Measurements from ENCODE around the gene SYNE2. TPM values are rescaled to one million over a fixed set of nuclear protein-coding genes. Genes with fewer than 3 reads are reported as not detected.

SYNE2 gene
- total and polyA plus RNA-seq, 2 donors = 33.5 to 102 TPM

GRCh38 chr14:64245491-64245890 is 392.7 kb downstream of the SYNE2 start:
- Histone ChIP-seq H3K4me1 (ENCODE audit: insufficient read depth) (no peaks in the 10 kb centered on the region), H3K4me3 (ENCODE audit: low read depth, low read length) (no peak overlapping the region), H3K27ac (ENCODE audit: low read depth) (no peak overlapping the region), H3K36me3 (ENCODE audit: insufficient read depth) (no peaks in the 10 kb centered on the region)
- 93% methylated on average over 4 of the region's 4 CpGs for WGBS
- no peak for DNase-seq (ENCODE audit: extremely low spot score)

DNA sequence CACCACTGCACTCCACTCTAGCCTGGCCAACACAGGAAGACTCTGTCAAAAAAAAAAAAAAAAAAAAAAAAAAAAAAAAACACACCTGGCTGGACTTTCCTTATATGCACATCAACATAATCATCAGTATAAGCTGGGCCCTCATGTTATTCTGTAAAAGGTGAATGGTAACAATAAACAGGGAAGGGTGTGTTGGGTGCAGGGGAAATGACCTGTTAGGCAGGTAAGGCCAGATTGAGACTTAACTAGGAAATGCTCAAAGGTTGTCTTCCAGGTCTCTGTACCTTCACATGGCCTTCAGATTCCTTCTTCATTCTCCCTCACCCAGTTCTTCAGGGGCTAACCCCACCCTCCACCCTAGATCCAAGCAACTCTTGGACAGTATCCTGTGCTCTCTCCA is 393.9 kb downstream of the SYNE2 start:
- H3K36me3 ChIP-seq (ENCODE audit: insufficient read depth) = no peaks in the 10 kb centered on the region
- DNase-seq (ENCODE audit: extremely low spot score) = no peak
- no peak overlapping the region for H3K4me3 ChIP-seq (ENCODE audit: low read depth, low read length)
- no peak overlapping the region for H3K27ac ChIP-seq (ENCODE audit: low read depth)
- H3K4me1 ChIP-seq (ENCODE audit: insufficient read depth) = no peaks in the 10 kb centered on the region

- no peaks in the 10 kb centered on the region for H3K36me3 ChIP-seq (ENCODE audit: insufficient read depth)
- no peak overlapping the region for H3K4me3 ChIP-seq (ENCODE audit: low read depth, low read length)
- H3K27ac ChIP-seq (ENCODE audit: low read depth) = no peak overlapping the region
- WGBS = 65% methylated on average over 3 of the region's 3 CpGs
- no peak for DNase-seq (ENCODE audit: extremely low spot score)
- H3K4me1 ChIP-seq (ENCODE audit: insufficient read depth) = no peaks in the 10 kb centered on the region
These were observed 394.4 kb downstream of the SYNE2 start for GRCh38 chr14:64247195-64247594.

DNA sequence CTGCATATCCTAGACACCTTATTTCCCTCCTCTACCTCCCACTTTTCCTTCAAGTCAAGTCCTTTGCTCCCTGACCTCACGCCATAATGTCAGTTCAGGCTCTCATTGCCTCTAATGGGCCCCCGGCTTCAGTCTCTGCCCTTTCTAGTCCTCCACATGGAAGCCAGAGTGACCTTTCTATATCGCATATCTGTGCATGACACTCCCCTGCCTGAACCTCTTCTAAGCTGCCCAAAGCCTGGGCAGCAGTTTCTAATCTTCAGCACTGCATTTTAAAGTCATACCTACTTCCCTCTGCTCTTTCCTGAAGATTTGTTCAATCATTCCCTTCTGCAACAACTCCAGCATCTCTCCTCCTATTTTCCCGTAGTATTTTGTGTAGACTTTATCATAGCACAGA is 395.9 kb downstream of the SYNE2 start:
- no peaks in the 10 kb centered on the region for H3K4me1 ChIP-seq (ENCODE audit: insufficient read depth)
- no peak for DNase-seq (ENCODE audit: extremely low spot score)
- WGBS = 67% methylated on average over 4 of the region's 4 CpGs
- H3K36me3 ChIP-seq (ENCODE audit: insufficient read depth) = no peaks in the 10 kb centered on the region
- no peak overlapping the region for H3K4me3 ChIP-seq (ENCODE audit: low read depth, low read length)
- H3K27ac ChIP-seq (ENCODE audit: low read depth) = no peak overlapping the region

- 48% methylated on average over 7 of the region's 7 CpGs for WGBS
- H3K36me3 ChIP-seq (ENCODE audit: insufficient read depth) = no peaks in the 10 kb centered on the region
- H3K27ac ChIP-seq (ENCODE audit: low read depth) = no peak overlapping the region
- no peaks in the 10 kb centered on the region for H3K4me1 ChIP-seq (ENCODE audit: insufficient read depth)
- DNase-seq (ENCODE audit: extremely low spot score) = no peak
- H3K4me3 ChIP-seq (ENCODE audit: low read depth, low read length) = no peak overlapping the region
These were observed 396.6 kb downstream of the SYNE2 start for GRCh38 chr14:64249363-64249762.

DNA sequence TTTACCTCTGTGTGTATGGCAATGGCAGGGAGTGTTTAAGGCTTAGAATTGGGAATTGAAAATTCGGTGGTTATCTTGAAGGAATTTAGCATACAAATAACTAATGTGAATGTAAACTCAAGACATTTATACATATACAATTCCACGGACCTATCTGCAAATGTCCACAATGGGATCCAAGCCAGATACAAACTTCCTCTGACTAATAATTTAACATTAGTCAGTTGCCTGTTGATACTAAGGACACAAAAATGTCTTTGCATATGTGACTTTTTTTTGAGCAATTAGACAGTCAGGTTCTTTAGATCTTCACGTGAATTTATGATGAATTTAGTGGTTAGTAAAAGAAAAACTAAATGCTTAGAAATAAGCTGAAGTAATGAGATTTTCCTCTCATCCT is 400.9 kb downstream of the SYNE2 start:
- no peak overlapping the region for H3K27ac ChIP-seq (ENCODE audit: low read depth)
- no peak for DNase-seq (ENCODE audit: extremely low spot score)
- no peaks in the 10 kb centered on the region for H3K36me3 ChIP-seq (ENCODE audit: insufficient read depth)
- 42% methylated on average over 3 of the region's 3 CpGs for WGBS
- H3K4me1 ChIP-seq (ENCODE audit: insufficient read depth) = no peaks in the 10 kb centered on the region
- no peak overlapping the region for H3K4me3 ChIP-seq (ENCODE audit: low read depth, low read length)

DNA sequence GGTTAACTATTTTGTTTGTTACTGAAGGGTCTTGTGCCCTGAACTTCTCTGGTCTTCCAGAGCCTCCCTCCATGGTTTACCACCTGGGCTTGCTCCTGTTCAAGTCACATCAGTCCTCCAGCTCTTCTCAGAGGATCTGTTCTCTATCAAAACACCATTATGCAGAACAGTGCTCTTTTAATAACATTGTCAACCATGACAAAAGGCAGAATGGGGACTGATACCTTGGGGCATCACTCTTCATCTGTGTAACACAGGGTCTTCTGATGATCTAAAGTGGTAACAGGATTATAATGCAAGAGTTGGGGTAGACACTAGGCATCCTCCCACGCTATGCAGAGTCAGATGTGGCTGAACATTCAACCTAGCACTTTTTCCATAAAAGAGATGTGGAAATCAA is 403.0 kb downstream of the SYNE2 start:
- Histone ChIP-seq H3K36me3 (ENCODE audit: insufficient read depth) (no peaks in the 10 kb centered on the region), H3K4me1 (ENCODE audit: insufficient read depth) (no peaks in the 10 kb centered on the region), H3K4me3 (ENCODE audit: low read depth, low read length) (no peak overlapping the region), H3K27ac (ENCODE audit: low read depth) (no peak overlapping the region)
- no peak for DNase-seq (ENCODE audit: extremely low spot score)
- WGBS = 93% methylated on average over 1 of the region's 1 CpG

DNA sequence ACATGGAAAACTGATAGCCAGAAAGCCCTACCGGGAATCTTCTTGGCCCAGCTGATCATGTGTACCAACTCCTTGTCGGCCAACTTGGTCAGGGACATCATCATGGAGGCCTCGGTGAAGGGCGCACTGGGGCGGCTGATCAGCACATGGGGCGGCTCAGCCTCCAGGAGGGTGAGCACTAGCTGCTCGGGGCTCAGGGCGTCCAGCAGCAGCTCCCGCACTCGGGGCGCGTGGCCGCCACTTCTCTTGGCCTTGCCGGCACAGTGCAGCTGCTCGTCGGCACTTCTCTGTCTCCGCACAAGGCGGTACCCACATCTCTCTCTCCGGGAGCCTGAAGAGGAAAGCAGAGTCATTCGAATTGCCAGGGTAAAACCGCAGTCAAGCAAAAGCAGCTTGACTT is 407.6 kb downstream of the SYNE2 start:
- Histone ChIP-seq H3K4me1 (ENCODE audit: insufficient read depth) (no peaks in the 10 kb centered on the region), H3K4me3 (ENCODE audit: low read depth, low read length) (no peak overlapping the region), H3K27ac (ENCODE audit: low read depth) (no peak overlapping the region), H3K36me3 (ENCODE audit: insufficient read depth) (no peaks in the 10 kb centered on the region)
- 93% methylated on average over 21 of the region's 21 CpGs for WGBS
- no peak for DNase-seq (ENCODE audit: extremely low spot score)

DNA sequence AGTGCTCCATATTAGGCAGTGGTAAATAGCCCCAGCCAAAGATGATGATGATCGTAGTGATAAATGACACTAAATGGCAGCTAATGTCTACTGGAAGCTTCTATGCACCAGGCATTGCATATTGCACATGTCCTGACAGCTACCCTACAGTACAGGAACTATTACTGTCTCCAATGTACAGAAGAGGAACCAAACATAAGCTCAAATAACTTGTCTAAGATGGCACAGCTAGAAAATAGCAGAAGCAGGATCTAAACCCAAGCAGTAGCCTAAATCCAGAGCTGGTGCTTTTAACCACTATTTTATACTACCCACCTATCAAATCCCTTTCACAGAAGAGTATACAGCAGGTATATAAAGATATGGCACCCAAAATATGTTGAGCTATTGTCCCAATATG is 412.4 kb downstream of the SYNE2 start:
- no peak overlapping the region for H3K27ac ChIP-seq (ENCODE audit: low read depth)
- 97% methylated on average over 1 of the region's 1 CpG for WGBS
- no peaks in the 10 kb centered on the region for H3K4me1 ChIP-seq (ENCODE audit: insufficient read depth)
- H3K36me3 ChIP-seq (ENCODE audit: insufficient read depth) = no peaks in the 10 kb centered on the region
- no peak overlapping the region for H3K4me3 ChIP-seq (ENCODE audit: low read depth, low read length)
- DNase-seq (ENCODE audit: extremely low spot score) = no peak

- no peaks in the 10 kb centered on the region for H3K36me3 ChIP-seq (ENCODE audit: insufficient read depth)
- WGBS = 34% methylated on average over 2 of the region's 2 CpGs
- no peak overlapping the region for H3K4me3 ChIP-seq (ENCODE audit: low read depth, low read length)
- no peak overlapping the region for H3K27ac ChIP-seq (ENCODE audit: low read depth)
- no peaks in the 10 kb centered on the region for H3K4me1 ChIP-seq (ENCODE audit: insufficient read depth)
- DNase-seq (ENCODE audit: extremely low spot score) = no peak
These were observed 413.4 kb downstream of the SYNE2 start for GRCh38 chr14:64266239-64266638.

DNA sequence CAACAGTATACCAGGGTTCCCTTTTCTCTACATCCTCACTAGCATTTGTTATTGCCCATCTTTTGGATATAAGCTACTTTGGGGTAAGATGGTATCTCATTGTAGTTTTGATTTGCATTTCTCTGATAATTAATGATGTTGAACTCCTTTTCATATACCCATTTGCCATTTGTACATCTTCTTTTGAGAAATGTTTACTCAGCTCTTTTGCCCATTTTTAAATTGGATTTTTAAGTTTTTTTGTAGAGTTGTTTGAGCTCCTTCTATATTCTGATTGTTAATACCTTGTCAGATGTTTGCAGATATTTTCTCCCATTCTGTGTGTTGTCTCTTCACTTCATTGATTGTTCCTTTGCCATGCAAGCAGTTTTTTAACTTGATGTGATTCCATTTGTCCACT is 419.2 kb downstream of the SYNE2 start:
- no peaks in the 10 kb centered on the region for H3K4me1 ChIP-seq (ENCODE audit: insufficient read depth)
- no peak overlapping the region for H3K27ac ChIP-seq (ENCODE audit: low read depth)
- H3K36me3 ChIP-seq (ENCODE audit: insufficient read depth) = no peaks in the 10 kb centered on the region
- no peak overlapping the region for H3K4me3 ChIP-seq (ENCODE audit: low read depth, low read length)
- no peak for DNase-seq (ENCODE audit: extremely low spot score)

Small RNAs within 50 kb of the gene (small RNA-seq; reads per million reads assigned to genes)
- gene MIR548H1 (not detected), gene RF00019 (not detected), gene RPS28P1 (not detected)

Other genes starting within 250 kb of the SYNE2 start
- 28.3 TPM for gene WDR89, start 211.1 kb upstream of the SYNE2 start, total RNA-seq
- gene WDR89, start 211.1 kb upstream of the SYNE2 start, polyA plus RNA-seq = 8.1 TPM
- gene SGPP1, start 124.9 kb upstream of the SYNE2 start, total RNA-seq = 40.1 TPM
- gene SGPP1, start 124.9 kb upstream of the SYNE2 start, polyA plus RNA-seq = 13.0 TPM